Stimulated activated memory B cell treated with anti-CD40 and anti-IgM and Interleukin-4, amounts not matched to agents 10 μg/mL and 1 μg/mL and 100 μg/mL, for 72 hours (primary cell): ENCODE results near the gene CS.
"Not testable (repeated sequence)": the region's sequence is repeated elsewhere in the genome, so short reads cannot be mapped to it uniquely, and the experiment has no call there.

Experiments
- ATAC-seq: fragments of 150-1000 bp; cut with Tn5 transposase; 2 replicates; pipeline ENCODE4 v1.10.0; 2021
- H3K27ac Mint-ChIP-seq: one replicate; pipeline ENCODE4 v1.8.0; 2022; ENCODE audit warnings: mild to moderate bottlenecking, mixed read lengths
- H3K27me3 Mint-ChIP-seq: one replicate; pipeline ENCODE4 v1.8.0; 2022; ENCODE audit warnings: mixed read lengths
- H3K36me3 Mint-ChIP-seq: one replicate; pipeline ENCODE4 v1.8.0; 2022; ENCODE audit warnings: mixed read lengths
- H3K4me1 Mint-ChIP-seq: one replicate; pipeline ENCODE4 v1.8.0; 2022; ENCODE audit warnings: mixed read lengths
- H3K4me3 Mint-ChIP-seq: one replicate; pipeline ENCODE4 v1.8.0; 2022; ENCODE audit warnings: mild to moderate bottlenecking, moderate library complexity, mixed read lengths
- H3K9me3 Mint-ChIP-seq: one replicate; pipeline ENCODE4 v1.8.0; 2022; ENCODE audit warnings: mixed read lengths

CS gene

DNA sequence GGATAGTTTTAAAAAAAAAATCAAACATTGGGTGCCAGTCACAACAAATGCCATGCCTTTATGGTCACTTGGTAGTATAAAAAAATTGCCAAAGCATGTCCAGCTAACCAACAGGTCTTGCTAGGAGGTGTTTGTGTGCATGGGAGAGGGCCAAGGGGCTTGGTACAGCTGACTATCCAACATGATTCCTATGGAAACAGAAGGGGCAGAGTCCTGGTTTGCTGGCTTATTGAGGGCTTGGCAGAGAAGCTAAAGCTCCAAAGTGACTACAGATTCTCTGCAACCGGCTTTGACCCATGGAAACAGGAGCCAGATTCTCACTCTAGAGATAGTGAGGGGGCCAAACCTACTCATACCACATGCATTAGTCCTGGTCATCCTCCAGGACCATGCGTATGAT, 27.7 kb downstream of the CS start:
- not testable (repeated sequence) for H3K9me3 Mint-ChIP-seq, H3K4me3 Mint-ChIP-seq, H3K4me1 Mint-ChIP-seq, H3K27me3 Mint-ChIP-seq, ATAC-seq
- peaks cover 55% of the 10 kb centered on the region for H3K36me3 Mint-ChIP-seq
- H3K27ac Mint-ChIP-seq, result peak overlapping the region; percentile 24

DNA sequence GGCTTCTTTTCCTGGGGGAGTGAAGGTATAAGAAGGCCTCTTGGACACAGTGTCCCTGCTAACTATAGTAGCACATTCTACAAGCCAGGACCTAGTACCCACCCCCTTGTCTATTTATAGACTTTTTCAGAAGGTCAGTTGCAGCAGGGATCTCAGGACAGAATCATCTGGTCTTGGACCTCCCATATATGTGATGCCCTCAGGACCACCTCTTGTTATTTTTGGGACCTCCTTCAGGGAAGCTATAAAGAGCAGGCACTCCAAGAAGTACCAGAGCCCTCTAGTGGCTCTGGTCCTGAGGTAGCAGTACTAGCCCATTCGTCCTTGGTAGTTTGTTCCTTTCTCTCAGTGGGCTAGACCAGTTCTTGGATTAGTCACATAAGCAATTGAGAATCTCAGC, 29.1 kb downstream of the CS start:
- no peak overlapping the region for H3K4me3 Mint-ChIP-seq
- H3K27me3 Mint-ChIP-seq, result no peaks in the 10 kb centered on the region
- peaks cover 52% of the 10 kb centered on the region for H3K36me3 Mint-ChIP-seq
- ATAC-seq, result no peak
- peak overlapping the region; percentile 24 for H3K27ac Mint-ChIP-seq
- H3K9me3 Mint-ChIP-seq, result no peaks in the 10 kb centered on the region
- peaks cover 17% of the 10 kb centered on the region for H3K4me1 Mint-ChIP-seq

DNA sequence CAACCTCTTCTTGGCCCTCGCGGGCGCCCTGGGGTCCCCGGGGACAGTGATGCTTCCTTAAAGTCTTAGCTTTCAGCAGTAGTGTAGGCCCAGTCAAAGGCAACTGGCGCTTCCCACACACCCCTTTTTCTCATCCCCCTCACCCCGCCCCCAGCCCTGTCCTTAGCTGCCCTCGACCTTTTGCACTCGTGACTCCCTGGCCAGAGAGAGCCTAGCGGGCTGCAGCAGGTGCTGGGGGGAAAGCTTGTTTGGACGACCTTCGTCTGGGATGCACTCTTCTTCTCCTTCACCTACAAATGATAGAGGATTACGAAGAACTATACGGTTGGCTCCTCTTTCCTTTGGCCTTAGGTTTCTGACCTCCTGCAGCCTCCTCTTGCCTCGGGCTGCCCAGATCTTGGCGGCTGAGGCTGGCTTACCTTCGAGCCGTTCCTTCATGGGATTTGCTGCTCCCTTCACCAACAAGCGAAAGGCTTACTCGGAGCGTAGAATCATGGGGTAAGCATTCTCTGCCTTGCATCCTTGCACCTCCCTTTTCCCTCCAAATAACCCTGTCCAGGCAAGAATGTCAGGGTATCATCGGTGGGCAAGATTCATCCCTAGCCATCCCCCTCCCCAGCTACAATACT, 32.6 kb downstream of the CS start:
- Mint-ChIP-seq H3K9me3 (no peaks in the 10 kb centered on the region), H3K4me3 (peak overlapping the region; percentile 92), H3K27me3 (no peaks in the 10 kb centered on the region), H3K4me1 (peaks cover 17% of the 10 kb centered on the region), H3K36me3 (peaks cover 29% of the 10 kb centered on the region), H3K27ac (peak overlapping the region; percentile 87)
- peak; percentile 70 for ATAC-seq

DNA sequence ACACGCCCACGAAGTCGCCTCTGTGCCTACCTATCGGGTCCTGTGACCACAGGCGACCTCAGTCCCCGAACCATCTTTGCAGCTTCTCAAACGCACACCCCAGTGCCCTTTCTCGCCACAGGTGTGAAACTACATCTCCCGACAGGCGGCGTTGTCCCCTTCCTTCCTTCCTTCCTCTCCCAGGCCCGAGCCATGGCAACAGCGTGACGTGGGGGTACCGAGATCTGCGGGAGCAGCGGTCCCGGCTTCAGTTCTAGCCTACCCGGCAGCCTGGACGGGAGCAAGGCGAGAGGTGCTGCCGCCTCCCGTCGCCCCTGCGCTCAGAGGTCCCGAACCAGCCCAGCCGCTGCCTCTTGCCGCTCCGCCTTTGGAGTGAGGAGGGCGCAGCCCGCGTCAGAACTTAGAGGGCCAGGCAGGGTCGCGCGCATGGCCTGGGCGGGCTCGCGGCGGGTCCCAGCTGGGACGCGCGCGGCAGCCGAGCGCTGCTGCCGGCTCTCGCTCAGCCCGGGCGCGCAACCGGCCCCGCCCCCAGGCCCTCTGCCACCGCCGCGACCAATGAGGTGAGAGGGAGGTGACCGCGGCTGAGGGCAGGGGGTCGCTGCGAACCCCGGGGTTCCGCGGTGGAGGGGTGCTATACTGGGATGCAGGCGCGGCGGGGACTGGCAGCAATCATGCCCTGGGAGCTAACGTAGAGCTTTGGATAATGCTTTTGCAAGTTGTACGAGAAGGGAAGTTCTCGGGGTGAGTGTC, 33.3 kb downstream of the CS start, which contains the start of gene COQ10A:
Gene COQ10A, plus strand, starts transcription at position 250 of the 750 bp plus-strand sequence. Its CDS starts 177 bp downstream, at position 427.
- Mint-ChIP-seq H3K27me3 (no peaks in the 10 kb centered on the region), H3K27ac (peak within 1 kb of the TSS; percentile 87), H3K36me3 (peaks cover 22% of the 10 kb centered on the region), H3K9me3 (no peaks in the 10 kb centered on the region), H3K4me1 (peaks cover 17% of the 10 kb centered on the region), H3K4me3 (peak within 1 kb of the TSS; percentile 92)
- ATAC-seq, result peak; percentile 97

DNA sequence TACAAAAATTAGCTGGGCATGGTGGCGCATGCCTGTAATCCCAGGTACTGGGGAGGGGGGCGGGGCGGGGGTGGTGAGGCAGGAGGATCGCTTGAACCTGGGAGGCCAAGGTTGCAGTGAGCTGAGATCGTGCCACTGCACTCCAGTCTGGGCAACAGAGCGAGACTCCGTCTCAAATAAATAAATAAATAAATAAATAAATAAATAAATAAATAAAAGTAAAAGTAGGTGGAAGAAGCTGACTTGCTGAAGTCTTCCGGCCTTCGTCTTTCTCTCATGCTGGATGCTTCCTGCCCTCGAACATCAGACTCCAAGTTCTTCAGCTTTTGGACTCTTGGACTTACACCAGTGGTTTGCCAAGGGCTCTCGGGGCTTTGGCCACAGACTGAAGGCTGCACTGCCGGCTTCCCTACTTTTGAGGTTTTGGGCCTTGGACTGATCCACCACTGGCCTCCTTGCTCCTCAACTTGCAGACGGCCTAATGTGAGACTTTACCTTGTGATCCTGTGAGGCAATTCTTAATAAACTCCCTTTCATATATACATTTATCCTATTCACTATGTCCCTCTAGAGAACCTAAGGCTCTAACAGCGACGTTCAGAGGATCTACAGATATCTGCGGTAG, 34.0 kb downstream of the CS start:
- not testable (repeated sequence) for ATAC-seq, H3K27me3 Mint-ChIP-seq, H3K9me3 Mint-ChIP-seq
- H3K4me3 Mint-ChIP-seq, result peak overlapping the region; percentile 92
- H3K36me3 Mint-ChIP-seq, result peaks cover 19% of the 10 kb centered on the region
- H3K27ac Mint-ChIP-seq, result peak overlapping the region; percentile 87
- H3K4me1 Mint-ChIP-seq, result peaks cover 17% of the 10 kb centered on the region

DNA sequence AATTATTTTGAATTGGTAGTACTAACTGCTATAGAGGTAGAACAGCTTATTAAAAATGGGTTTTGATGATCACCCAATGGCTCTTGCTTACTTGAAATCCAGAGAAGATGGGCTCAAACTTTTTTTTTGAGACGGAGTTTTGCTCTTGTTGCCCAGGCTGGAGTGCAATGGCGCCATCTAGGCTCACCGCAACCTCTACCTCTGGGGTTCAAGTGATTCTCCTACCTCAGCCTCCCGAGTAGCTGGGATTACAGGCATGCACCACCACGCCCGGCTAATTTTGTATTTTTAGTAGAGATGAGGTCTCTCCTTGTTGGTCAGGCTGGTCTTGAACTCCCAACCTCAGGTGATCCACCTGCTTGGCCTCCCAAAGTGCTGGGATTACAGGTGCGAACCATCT, 37.2 kb downstream of the CS start:
- H3K27ac Mint-ChIP-seq, H3K9me3 Mint-ChIP-seq: not testable (repeated sequence)

DNA sequence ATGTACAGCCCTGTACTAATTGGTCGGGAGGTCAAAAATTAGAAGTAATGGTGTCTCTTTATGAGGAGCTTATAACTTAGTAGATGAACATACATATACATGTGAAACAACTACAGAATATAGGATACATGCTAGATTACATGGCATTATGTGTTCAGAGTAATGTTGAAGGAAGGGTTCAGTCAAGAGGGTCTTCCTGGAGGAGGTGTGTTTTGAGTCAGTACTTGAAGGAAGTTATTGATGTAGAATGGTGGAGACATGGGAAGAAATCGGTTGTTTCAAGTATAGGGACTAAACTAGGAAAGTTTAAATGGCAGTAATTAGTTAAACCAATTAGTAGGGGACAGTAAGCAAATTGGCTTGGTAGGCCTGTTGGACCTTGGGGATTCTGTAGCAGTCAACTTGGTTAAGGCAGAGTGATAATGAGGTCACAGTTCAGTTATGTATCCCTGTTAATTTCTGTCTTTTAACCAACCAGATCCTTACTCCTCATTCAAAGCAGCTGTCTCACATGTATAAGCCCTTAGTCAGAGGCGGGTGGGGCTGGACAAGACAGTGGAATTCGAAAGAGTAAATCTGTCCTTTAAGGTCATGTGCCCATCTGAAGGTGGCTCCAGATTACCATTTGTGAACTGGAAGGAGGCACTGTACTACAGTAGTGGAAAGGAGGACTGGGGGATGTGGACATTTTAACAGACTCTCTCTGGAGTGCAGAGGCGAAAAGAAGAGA, 38.5 kb downstream of the CS start:
- Mint-ChIP-seq H3K9me3 (no peaks in the 10 kb centered on the region), H3K36me3 (no peaks in the 10 kb centered on the region), H3K27ac (no peak overlapping the region), H3K4me3 (no peak overlapping the region), H3K27me3 (no peaks in the 10 kb centered on the region), H3K4me1 (peaks cover 23% of the 10 kb centered on the region)
- ATAC-seq, result no peak

More for the DNA sequence above, 37.2 kb downstream of the CS start:
- H3K4me3 Mint-ChIP-seq, H3K27me3 Mint-ChIP-seq, H3K36me3 Mint-ChIP-seq, ATAC-seq: not testable (repeated sequence)
- peaks cover 23% of the 10 kb centered on the region for H3K4me1 Mint-ChIP-seq

DNA sequence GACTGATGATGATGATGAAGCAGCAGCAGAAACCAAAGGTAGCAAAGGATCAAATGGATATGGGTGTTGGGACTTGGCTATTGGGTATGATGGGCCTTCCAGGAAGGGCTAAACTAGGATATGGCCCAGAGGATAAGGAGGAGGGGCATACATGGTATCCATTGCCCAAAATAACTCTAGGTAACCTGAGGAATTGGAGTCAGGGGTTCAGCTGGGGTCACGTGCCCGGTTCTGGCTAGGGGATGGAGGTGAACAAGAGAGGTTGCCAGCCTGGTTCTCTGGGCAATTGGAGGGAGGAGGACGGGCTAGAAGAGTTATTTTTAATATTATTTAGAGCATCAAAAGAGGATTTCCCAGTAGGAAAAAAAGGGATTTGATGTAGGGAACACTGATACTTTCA, 39.2 kb downstream of the CS start:
- Mint-ChIP-seq H3K27ac (no peak overlapping the region), H3K27me3 (no peaks in the 10 kb centered on the region), H3K36me3 (peaks cover 4% of the 10 kb centered on the region), H3K9me3 (no peaks in the 10 kb centered on the region), H3K4me1 (peaks cover 24% of the 10 kb centered on the region), H3K4me3 (no peak overlapping the region)
- no peak for ATAC-seq

DNA sequence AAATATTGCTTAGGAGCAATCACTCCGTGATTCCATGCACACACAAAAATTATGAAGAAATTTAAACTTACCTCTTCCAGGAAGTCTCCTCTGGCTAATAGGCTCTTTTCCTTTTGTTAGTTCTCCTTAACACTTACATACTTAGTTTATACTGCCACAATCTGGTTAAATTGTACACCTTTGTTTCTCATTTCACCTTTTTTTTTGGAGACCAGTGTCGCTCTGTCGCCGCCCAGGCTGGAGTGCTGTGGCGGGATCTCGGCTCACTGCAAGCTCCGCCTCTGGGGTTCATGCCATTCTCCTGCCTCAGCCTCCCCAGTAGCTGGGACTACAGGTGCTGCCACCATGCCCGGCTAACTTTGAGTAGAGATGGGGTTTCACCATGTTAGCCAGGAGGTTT, 39.8 kb downstream of the CS start:
- no peaks in the 10 kb centered on the region for H3K27me3 Mint-ChIP-seq
- peaks cover 6% of the 10 kb centered on the region for H3K36me3 Mint-ChIP-seq
- no peak for ATAC-seq
- no peak overlapping the region for H3K27ac Mint-ChIP-seq
- peaks cover 26% of the 10 kb centered on the region for H3K4me1 Mint-ChIP-seq
- no peak overlapping the region for H3K4me3 Mint-ChIP-seq
- H3K9me3 Mint-ChIP-seq, result no peaks in the 10 kb centered on the region

DNA sequence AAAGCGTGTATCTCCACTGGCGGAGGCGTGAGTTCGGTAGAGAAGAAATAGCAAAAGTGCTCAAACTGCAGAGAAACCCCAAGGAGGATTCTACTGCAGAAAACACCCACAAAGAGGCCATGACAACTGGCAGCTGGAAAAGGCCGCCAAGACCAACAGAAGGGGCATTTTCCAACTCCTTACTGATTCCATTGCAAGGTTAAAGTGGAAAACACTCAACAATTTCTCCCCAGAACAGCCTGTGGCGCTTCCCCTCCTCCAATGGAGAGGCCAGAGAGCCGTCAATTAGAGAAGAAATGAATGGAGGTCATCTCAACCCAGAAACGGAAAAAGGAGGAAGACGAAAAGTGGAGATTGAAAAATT, 41.3 kb downstream of the CS start:
- H3K36me3 Mint-ChIP-seq, result peaks cover 17% of the 10 kb centered on the region
- ATAC-seq, result no peak
- no peaks in the 10 kb centered on the region for H3K9me3 Mint-ChIP-seq
- H3K4me1 Mint-ChIP-seq, result peaks cover 33% of the 10 kb centered on the region
- H3K27ac Mint-ChIP-seq, result peak overlapping the region; percentile 90
- H3K27me3 Mint-ChIP-seq, result no peaks in the 10 kb centered on the region
- H3K4me3 Mint-ChIP-seq, result peak overlapping the region; percentile 95

DNA sequence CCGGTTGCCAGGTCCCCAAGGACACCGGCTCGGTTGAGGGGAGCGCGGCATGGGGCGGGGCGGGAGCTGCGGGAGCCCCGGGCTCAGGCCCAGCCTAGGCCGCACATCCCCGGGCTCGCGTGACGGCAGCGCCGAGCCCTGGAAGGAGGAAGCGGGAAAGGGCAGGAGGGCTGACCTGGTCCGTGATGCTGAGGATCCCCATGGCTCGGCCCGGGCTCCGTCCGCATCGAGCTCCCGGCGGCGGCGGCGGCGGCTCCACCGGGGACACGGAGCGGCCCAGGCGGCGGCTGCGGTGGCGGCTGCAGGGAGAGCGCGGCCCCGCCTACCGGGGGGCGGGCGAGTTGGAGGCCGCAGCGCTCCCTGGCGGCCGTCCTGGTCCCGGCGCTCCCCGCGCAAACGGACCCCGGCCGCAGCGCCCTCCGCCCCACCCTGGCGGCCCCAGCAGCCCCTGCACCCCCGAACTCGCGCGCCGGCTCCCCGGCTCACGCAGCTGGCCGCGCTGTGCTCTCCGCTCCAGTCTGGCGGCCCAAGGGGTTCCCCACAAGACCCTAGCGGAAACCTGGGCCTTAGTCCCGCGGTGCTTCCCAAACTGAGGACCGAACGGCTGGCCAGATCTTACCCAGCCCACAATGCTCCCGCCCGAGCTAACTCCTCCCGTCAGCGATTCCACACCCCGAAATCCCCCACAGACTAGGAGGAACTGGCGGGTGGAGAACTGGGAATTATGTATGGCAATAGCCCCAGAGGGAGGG, 41.9 kb downstream of the CS start, which contains the start of gene ANKRD52:
Gene ANKRD52, minus strand, starts transcription at position 317 of the 752 bp plus-strand sequence. Its CDS starts 115 bp downstream, at position 202.
- H3K27ac Mint-ChIP-seq, result peak within 1 kb of the TSS; percentile 90
- peak within 1 kb of the TSS; percentile 95 for H3K4me3 Mint-ChIP-seq
- peaks cover 33% of the 10 kb centered on the region for H3K4me1 Mint-ChIP-seq
- no peaks in the 10 kb centered on the region for H3K9me3 Mint-ChIP-seq
- H3K27me3 Mint-ChIP-seq, result no peaks in the 10 kb centered on the region
- ATAC-seq, result peak; percentile 98
- peaks cover 17% of the 10 kb centered on the region for H3K36me3 Mint-ChIP-seq

DNA sequence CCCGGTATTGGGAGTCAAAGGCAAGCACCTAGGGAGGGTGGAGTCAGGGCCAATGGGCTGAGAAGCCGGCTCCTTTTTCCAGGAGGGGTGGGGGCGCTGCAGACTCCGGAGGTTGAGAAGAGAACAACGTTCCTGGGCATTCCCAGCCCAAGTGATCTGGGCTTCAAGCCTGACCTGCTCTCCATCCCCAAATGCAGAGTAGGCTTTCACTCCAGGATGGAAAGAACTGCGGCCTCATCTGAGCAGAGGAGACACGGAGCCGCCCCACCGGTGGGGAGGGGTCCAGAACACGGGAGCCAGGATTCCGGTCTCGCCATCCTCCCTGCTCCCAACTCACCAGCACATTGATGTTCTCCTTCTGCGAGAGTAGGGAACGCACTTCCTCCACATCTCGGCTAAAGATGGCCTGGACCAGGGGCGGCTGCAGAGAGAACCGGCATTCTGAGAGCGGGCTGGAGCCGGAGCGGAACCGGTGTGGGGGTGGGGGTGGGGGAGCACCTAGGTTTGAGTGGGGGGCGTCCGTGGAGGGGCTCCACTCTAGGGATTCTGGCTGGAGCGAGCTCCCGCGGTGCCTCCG, 42.6 kb downstream of the CS start:
- Mint-ChIP-seq H3K27me3 (no peaks in the 10 kb centered on the region), H3K9me3 (no peaks in the 10 kb centered on the region), H3K36me3 (peaks cover 20% of the 10 kb centered on the region), H3K27ac (peak overlapping the region; percentile 90), H3K4me3 (peak overlapping the region; percentile 87), H3K4me1 (peaks cover 33% of the 10 kb centered on the region)
- ATAC-seq, result peak; percentile 56

DNA sequence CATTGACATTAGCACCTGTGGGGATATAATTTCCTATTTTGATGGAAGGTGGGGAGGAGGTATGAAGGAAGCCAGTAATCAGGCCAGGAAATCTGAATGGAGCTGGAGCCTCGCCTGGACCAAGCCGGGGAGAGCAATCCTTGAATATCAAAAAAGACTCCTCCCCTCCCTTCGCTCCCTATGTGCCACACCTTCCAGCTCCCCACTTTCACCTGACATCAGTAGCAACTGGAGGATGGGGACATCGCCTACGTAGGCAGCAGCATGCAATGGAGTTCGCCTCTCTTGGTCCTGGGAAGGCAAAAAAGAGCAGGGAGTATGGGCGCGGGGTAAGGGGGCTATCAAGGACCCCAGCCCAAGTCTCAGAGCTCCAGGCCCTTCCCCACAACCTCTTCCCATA, 43.1 kb downstream of the CS start:
- Mint-ChIP-seq H3K27ac (peak overlapping the region; percentile 90), H3K27me3 (no peaks in the 10 kb centered on the region), H3K4me1 (peaks cover 33% of the 10 kb centered on the region), H3K4me3 (peak overlapping the region; percentile 87), H3K9me3 (no peaks in the 10 kb centered on the region), H3K36me3 (peaks cover 25% of the 10 kb centered on the region)
- ATAC-seq, result no peak

DNA sequence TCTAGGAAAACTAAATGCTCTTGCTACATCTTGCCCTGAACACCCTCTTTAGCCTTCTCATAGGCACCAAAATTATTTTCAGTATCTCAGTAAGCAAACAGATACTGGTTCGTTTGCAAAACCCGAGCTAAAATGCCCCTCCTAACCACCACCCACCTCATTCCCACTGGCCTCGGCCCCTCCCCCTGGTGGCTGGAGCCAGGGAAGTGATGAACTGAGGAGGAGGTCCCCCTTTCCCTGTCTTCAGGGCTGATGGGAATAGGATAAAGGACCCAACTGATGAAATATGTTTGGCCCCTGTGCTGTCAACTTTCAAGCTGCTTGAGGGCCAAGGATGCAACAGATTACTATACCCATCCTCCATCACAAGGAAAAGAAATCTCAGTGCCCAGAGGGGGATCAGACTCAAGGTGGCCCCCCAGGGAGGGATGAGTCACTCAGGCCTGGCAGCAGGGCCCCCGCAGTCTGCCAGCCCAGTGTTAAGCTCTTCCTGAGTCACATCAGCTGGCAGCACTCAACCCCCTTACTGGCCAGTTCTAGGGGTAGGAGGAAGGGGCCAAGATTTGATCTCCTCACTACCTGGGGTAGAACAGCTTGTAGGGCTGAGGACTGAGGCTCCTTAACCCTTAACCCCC, 43.7 kb downstream of the CS start:
- H3K4me3 Mint-ChIP-seq, result peak overlapping the region; percentile 87
- H3K27ac Mint-ChIP-seq, result peak overlapping the region; percentile 90
- no peaks in the 10 kb centered on the region for H3K9me3 Mint-ChIP-seq
- ATAC-seq, result no peak
- H3K4me1 Mint-ChIP-seq, result peaks cover 33% of the 10 kb centered on the region
- peaks cover 31% of the 10 kb centered on the region for H3K36me3 Mint-ChIP-seq
- no peaks in the 10 kb centered on the region for H3K27me3 Mint-ChIP-seq
